ENCODE measurements around the gene NOP56. TPM values are rescaled to one million over a fixed set of nuclear protein-coding genes. Genes with fewer than 3 reads are reported as not detected.

The NOP56 gene
- total RNA-seq, 1 donor from 2014 or later = 517 TPM

- DNase-seq (ENCODE audit: low read depth, low spot score) = peak; percentile 53
- no peak overlapping the region for H3K27ac Mint-ChIP-seq (ENCODE audit: unreplicated experiment)
- H3K4me1 Mint-ChIP-seq = peaks cover 25% of the 10 kb centered on the region
- H3K9me3 Mint-ChIP-seq = no peaks in the 10 kb centered on the region
- peak; percentile 72 for TF ChIP-seq CTCF (conservative IDR thresholded peaks at IDR 0.05)
- H3K36me3 Mint-ChIP-seq (ENCODE audit: low read depth) = peaks cover 2% of the 10 kb centered on the region
- H3K4me3 Mint-ChIP-seq = peak overlapping the region; percentile 42
- H3K27me3 Mint-ChIP-seq (ENCODE audit: low read depth) = peaks cover 87% of the 10 kb centered on the region
Measured at GRCh38 chr20:2688041-2688591, 35.7 kb downstream of the NOP56 start.

GRCh38 chr20:2690213-2690612 is 37.8 kb downstream of the NOP56 start:
- Mint-ChIP-seq H3K27me3 (ENCODE audit: low read depth) (peaks cover 82% of the 10 kb centered on the region), H3K4me3 (peak overlapping the region; percentile 67), H3K27ac (ENCODE audit: unreplicated experiment) (no peak overlapping the region), H3K4me1 (peaks cover 32% of the 10 kb centered on the region), H3K9me3 (no peaks in the 10 kb centered on the region), H3K36me3 (ENCODE audit: low read depth) (peaks cover 5% of the 10 kb centered on the region)
- TF ChIP-seq CTCF (conservative IDR thresholded peaks at IDR 0.05) = no peak
- no peak for DNase-seq (ENCODE audit: low read depth, low spot score)

- Mint-ChIP-seq H3K27me3 (ENCODE audit: low read depth) (peaks cover 82% of the 10 kb centered on the region), H3K9me3 (no peaks in the 10 kb centered on the region), H3K4me1 (peaks cover 32% of the 10 kb centered on the region), H3K4me3 (peak overlapping the region; percentile 89), H3K36me3 (ENCODE audit: low read depth) (peaks cover 5% of the 10 kb centered on the region), H3K27ac (ENCODE audit: unreplicated experiment) (no peak overlapping the region)
- TF ChIP-seq CTCF (conservative IDR thresholded peaks at IDR 0.05) = no peak
- no peak for DNase-seq (ENCODE audit: low read depth, low spot score)
Measured at GRCh38 chr20:2690718-2691117, 38.3 kb downstream of the NOP56 start.

- H3K4me3 Mint-ChIP-seq = peak overlapping the region; percentile 89
- H3K4me1 Mint-ChIP-seq = peaks cover 32% of the 10 kb centered on the region
- no peak for TF ChIP-seq CTCF (conservative IDR thresholded peaks at IDR 0.05)
- H3K36me3 Mint-ChIP-seq (ENCODE audit: low read depth) = peaks cover 5% of the 10 kb centered on the region
- no peaks in the 10 kb centered on the region for H3K9me3 Mint-ChIP-seq
- DNase-seq (ENCODE audit: low read depth, low spot score) = no peak
- H3K27me3 Mint-ChIP-seq (ENCODE audit: low read depth) = peaks cover 82% of the 10 kb centered on the region
- H3K27ac Mint-ChIP-seq (ENCODE audit: unreplicated experiment) = no peak overlapping the region
Measured at GRCh38 chr20:2691127-2691526, 38.7 kb downstream of the NOP56 start.

GRCh38 chr20:2691663-2692035 is 39.2 kb downstream of the NOP56 start:
- no peak for DNase-seq (ENCODE audit: low read depth, low spot score)
- peaks cover 82% of the 10 kb centered on the region for H3K27me3 Mint-ChIP-seq (ENCODE audit: low read depth)
- peaks cover 32% of the 10 kb centered on the region for H3K4me1 Mint-ChIP-seq
- H3K4me3 Mint-ChIP-seq = peak overlapping the region; percentile 89
- no peaks in the 10 kb centered on the region for H3K9me3 Mint-ChIP-seq
- TF ChIP-seq CTCF (conservative IDR thresholded peaks at IDR 0.05) = no peak
- peaks cover 5% of the 10 kb centered on the region for H3K36me3 Mint-ChIP-seq (ENCODE audit: low read depth)
- H3K27ac Mint-ChIP-seq (ENCODE audit: unreplicated experiment) = peak overlapping the region; percentile 48

All from neural crest cell (in vitro differentiated cells).